ENCODE measurements around the gene SLC35D1. TPM values are rescaled to one million over a fixed set of nuclear protein-coding genes. Genes with fewer than 3 reads are reported as not detected.
"Not testable (repeated sequence)": the region's sequence is repeated elsewhere in the genome, so short reads cannot be mapped to it uniquely, and the experiment has no call there.

SLC35D1 gene
- total and polyA plus RNA-seq, 7 donors = 2.5 to 7.0 (median 5.9) TPM

- DNase-seq (no peak), ATAC-seq (no peak)
- Histone ChIP-seq H3K27me3 (ENCODE audit: insufficient read depth in 3 of 3, low read length in 2 of 3) (no peaks in the 10 kb centered on the region), H3K4me3 (no peak overlapping the region), H3K9me3 (no peaks in the 10 kb centered on the region), H3K36me3 (ENCODE audit: insufficient read depth in 1 of 2, low read depth in 1 of 2) (no peaks in the 10 kb centered on the region), H3K4me1 (no peaks in the 10 kb centered on the region), H3K27ac (no peak overlapping the region)
- WGBS, 3 donors = 92 to 95% (median 93%) methylated on average over 4 to 7 of the region's 9 CpGs
- TF ChIP-seq, protein P1, sequence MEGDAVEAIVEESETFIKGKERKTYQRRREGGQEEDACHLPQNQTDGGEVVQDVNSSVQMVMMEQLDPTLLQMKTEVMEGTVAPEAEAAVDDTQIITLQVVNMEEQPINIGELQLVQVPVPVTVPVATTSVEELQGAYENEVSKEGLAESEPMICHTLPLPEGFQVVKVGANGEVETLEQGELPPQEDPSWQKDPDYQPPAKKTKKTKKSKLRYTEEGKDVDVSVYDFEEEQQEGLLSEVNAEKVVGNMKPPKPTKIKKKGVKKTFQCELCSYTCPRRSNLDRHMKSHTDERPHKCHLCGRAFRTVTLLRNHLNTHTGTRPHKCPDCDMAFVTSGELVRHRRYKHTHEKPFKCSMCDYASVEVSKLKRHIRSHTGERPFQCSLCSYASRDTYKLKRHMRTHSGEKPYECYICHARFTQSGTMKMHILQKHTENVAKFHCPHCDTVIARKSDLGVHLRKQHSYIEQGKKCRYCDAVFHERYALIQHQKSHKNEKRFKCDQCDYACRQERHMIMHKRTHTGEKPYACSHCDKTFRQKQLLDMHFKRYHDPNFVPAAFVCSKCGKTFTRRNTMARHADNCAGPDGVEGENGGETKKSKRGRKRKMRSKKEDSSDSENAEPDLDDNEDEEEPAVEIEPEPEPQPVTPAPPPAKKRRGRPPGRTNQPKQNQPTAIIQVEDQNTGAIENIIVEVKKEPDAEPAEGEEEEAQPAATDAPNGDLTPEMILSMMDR (IDR thresholded peaks at IDR 0.05) = no peak
- intact Hi-C loops (cut with DNase I) = no loop called here
Measured at GRCh38 chr1:67084765-67085318, 30.9 kb upstream of the SLC35D1 start.

DNA sequence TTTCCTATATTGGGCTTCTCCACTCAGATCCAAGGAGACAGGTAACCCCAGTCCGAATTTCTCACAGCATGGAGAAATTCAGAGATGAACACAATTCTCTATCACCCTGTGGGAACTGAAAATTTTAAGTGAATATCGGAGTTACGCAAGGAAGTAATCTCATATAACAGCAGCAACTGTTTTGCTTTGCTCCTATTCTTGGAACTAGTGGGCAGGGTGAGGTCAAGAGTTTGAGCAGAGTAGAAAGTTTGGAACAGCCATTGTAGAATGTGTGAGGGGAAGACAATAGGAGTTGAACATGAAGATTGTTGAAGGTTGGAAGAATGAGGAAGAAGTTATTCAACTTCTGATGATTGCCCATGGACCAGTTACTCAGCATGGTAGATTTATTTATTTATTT lies 24.3 kb upstream of the SLC35D1 start:
- H3K27me3 ChIP-seq (ENCODE audit: insufficient read depth in 3 of 3, low read length in 2 of 3) = no peaks in the 10 kb centered on the region
- ATAC-seq (no peak), DNase-seq (no peak)
- intact Hi-C loops (cut with DNase I) = no loop called here
- no peak overlapping the region for H3K27ac ChIP-seq
- TF ChIP-seq, protein P1 (IDR thresholded peaks at IDR 0.05) = no peak
- WGBS, 3 donors = 89 to 92% (median 91%) methylated on average over 3 of the region's 3 CpGs
- H3K4me1 ChIP-seq = no peaks in the 10 kb centered on the region
- no peaks in the 10 kb centered on the region for H3K36me3 ChIP-seq (ENCODE audit: insufficient read depth in 1 of 2, low read depth in 1 of 2)
- no peak overlapping the region for H3K4me3 ChIP-seq
- H3K9me3 ChIP-seq = no peaks in the 10 kb centered on the region

- no peaks in the 10 kb centered on the region for H3K27me3 ChIP-seq (ENCODE audit: insufficient read depth in 3 of 3, low read length in 2 of 3)
- no peaks in the 10 kb centered on the region for H3K4me1 ChIP-seq
- H3K9me3 ChIP-seq = peaks cover 6% of the 10 kb centered on the region
- ATAC-seq = no peak
- H3K27ac ChIP-seq = no peak overlapping the region
- H3K4me3 ChIP-seq = no peak overlapping the region
- DNase-seq = no peak
- WGBS, 3 donors = 93 to 100% (median 95%) methylated on average over 1 of the region's 1 CpG
- TF ChIP-seq, protein P1 (IDR thresholded peaks at IDR 0.05) = no peak
- no peaks in the 10 kb centered on the region for H3K36me3 ChIP-seq (ENCODE audit: insufficient read depth in 1 of 2, low read depth in 1 of 2)
- intact Hi-C loops (cut with DNase I) = no loop called here
Measured at GRCh38 chr1:67077593-67077992, 23.6 kb upstream of the SLC35D1 start.

DNA sequence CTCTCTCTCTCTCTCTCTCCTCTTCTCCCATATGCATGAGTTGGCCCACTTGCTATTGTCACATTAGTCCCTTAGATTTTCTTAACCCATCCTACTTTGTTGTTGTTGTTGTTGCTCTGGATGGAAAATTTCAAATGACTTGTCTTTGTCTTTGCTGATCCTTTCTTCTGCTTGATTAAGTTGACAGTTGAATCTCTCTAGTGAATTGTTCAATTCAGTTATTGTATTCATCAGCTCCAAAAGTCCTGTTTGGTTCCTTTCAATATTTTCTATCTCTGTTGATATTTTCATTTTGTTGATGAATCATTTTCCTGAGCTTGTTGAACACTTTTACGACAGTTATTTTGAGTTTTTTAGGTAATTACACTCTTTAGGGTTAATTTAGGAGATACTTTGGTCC lies 18.8 kb upstream of the SLC35D1 start:
- 82 to 95% (median 91%) methylated on average over 1 of the region's 1 CpG for WGBS, 3 donors
- ATAC-seq = no peak
- intact Hi-C loops (cut with DNase I) = no loop called here
- peaks cover 6% of the 10 kb centered on the region for H3K9me3 ChIP-seq
- DNase-seq = no peak
- H3K27ac ChIP-seq = no peak overlapping the region
- TF ChIP-seq, protein P1 (IDR thresholded peaks at IDR 0.05) = no peak
- no peaks in the 10 kb centered on the region for H3K27me3 ChIP-seq (ENCODE audit: insufficient read depth in 3 of 3, low read length in 2 of 3)
- no peak overlapping the region for H3K4me3 ChIP-seq
- no peaks in the 10 kb centered on the region for H3K4me1 ChIP-seq
- no peaks in the 10 kb centered on the region for H3K36me3 ChIP-seq (ENCODE audit: insufficient read depth in 1 of 2, low read depth in 1 of 2)

DNA sequence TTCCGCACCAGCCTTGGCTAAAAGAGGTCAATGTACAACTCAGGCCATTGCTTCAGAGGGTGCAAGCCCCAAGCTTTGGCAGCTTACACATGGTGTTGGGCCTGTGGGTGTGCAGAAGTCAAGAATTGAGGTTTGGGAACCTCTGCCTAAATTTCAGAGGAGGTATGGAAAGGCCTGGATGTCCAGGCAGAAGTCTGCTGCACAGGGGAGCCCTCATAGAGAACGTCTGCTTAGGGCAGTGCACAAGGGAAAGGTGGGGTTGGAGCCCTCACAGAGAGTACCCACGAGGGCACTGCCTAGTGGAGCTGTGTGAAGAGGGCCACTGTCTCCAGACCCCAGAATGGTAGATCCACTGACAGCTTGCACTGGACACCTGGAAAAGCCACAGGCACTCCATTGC lies 13.7 kb upstream of the SLC35D1 start:
- ATAC-seq; H3K27ac ChIP-seq; H3K4me1 ChIP-seq; H3K9me3 ChIP-seq; H3K4me3 ChIP-seq; H3K27me3 ChIP-seq (ENCODE audit: insufficient read depth in 3 of 3, low read length in 2 of 3); DNase-seq; intact Hi-C loops (cut with DNase I); H3K36me3 ChIP-seq (ENCODE audit: insufficient read depth in 1 of 2, low read depth in 1 of 2): not testable (repeated sequence)
- WGBS, 3 donors = 56 to 60% (median 58%) methylated on average over 3 of the region's 3 CpGs
